NCI-H1436 treated with DMSO at 0.1 percent for 48 hours (cell line): ENCODE data around the gene BBX.

Source experiments
- DNase-seq: peaks from one replicate; lab custom pipeline; 2025; lab: John Stamatoyannopoulos, UW

Gene BBX

GRCh38 chr3:107599772-107600145, 77.0 kb downstream of the BBX start:
- DNase-seq = no peak

- DNase-seq = no peak
These were observed 78.0 kb downstream of the BBX start for GRCh38 chr3:107600780-107601179.

GRCh38 chr3:107604057-107604822, 81.5 kb downstream of the BBX start:
- DNase-seq = no peak

- no peak for DNase-seq
These were observed 89.2 kb downstream of the BBX start for GRCh38 chr3:107611775-107612469.

GRCh38 chr3:107612664-107613084, 89.9 kb downstream of the BBX start:
- no peak for DNase-seq

- no peak for DNase-seq
These were observed 96.8 kb downstream of the BBX start for GRCh38 chr3:107619549-107619948.

- DNase-seq = no peak
These were observed 97.8 kb downstream of the BBX start for GRCh38 chr3:107620534-107620933.

- no peak for DNase-seq
These were observed 98.7 kb downstream of the BBX start for GRCh38 chr3:107621465-107621864.

GRCh38 chr3:107627962-107628542, 105.3 kb downstream of the BBX start:
- no peak for DNase-seq

- DNase-seq = no peak
These were observed 106.8 kb downstream of the BBX start for GRCh38 chr3:107629566-107629965.

- no peak for DNase-seq
These were observed 108.0 kb downstream of the BBX start for GRCh38 chr3:107630779-107631178.

GRCh38 chr3:107632576-107632975, 109.8 kb downstream of the BBX start:
- no peak for DNase-seq

- DNase-seq = no peak
These were observed 110.8 kb downstream of the BBX start for GRCh38 chr3:107633327-107634098.

GRCh38 chr3:107634099-107634489, 111.3 kb downstream of the BBX start:
- DNase-seq = no peak

GRCh38 chr3:107637416-107638183, 114.8 kb downstream of the BBX start:
- DNase-seq = no peak

- no peak for DNase-seq
These were observed 119.0 kb downstream of the BBX start for GRCh38 chr3:107641572-107642307.

- no peak for DNase-seq
These were observed 120.5 kb downstream of the BBX start for GRCh38 chr3:107643038-107643883.

GRCh38 chr3:107644631-107645030, 121.9 kb downstream of the BBX start:
- DNase-seq = no peak

GRCh38 chr3:107650788-107651187, 128.0 kb downstream of the BBX start:
- no peak for DNase-seq

GRCh38 chr3:107651782-107652181, 129.0 kb downstream of the BBX start:
- DNase-seq = no peak
